DMS79 treated with DMSO at 0.1 percent for 48 hours (cell line): ENCODE results near the gene ATF7.
"Not testable (repeated sequence)": the region's sequence is repeated elsewhere in the genome, so short reads cannot be mapped to it uniquely, and the experiment has no call there.

Experiments
- DNase-seq: peaks from one replicate; lab custom pipeline; 2025; lab: John Stamatoyannopoulos, UW

ATF7 gene

GRCh38 chr12:53626702-53627169 lies 554 bp upstream of the ATF7 start:
- DNase-seq, result no peak

- no peak for DNase-seq
Observed at GRCh38 chr12:53625373-53625945, 723 bp downstream of the ATF7 start.

GRCh38 chr12:53624956-53625355 lies 1.2 kb downstream of the ATF7 start:
- DNase-seq, result no peak

DNA sequence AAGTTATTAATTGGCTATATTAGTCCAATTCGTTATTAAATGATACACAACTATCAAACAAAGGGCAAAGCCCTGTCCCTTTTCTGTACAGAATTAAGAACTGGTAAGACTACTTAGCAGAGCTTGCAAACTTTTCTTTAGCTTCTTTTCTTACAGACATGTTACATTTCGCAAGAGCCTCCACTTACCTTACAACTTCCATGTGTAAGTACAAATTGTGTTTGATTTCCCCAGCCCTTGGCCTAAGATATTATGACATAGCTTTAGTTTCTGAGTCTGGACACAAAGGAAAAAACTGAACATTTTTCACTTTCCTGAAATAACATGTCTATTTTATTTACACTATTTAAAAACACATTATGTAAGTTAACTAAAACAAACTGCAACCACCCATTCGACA lies 1.7 kb downstream of the ATF7 start:
- DNase-seq, result no peak

DNA sequence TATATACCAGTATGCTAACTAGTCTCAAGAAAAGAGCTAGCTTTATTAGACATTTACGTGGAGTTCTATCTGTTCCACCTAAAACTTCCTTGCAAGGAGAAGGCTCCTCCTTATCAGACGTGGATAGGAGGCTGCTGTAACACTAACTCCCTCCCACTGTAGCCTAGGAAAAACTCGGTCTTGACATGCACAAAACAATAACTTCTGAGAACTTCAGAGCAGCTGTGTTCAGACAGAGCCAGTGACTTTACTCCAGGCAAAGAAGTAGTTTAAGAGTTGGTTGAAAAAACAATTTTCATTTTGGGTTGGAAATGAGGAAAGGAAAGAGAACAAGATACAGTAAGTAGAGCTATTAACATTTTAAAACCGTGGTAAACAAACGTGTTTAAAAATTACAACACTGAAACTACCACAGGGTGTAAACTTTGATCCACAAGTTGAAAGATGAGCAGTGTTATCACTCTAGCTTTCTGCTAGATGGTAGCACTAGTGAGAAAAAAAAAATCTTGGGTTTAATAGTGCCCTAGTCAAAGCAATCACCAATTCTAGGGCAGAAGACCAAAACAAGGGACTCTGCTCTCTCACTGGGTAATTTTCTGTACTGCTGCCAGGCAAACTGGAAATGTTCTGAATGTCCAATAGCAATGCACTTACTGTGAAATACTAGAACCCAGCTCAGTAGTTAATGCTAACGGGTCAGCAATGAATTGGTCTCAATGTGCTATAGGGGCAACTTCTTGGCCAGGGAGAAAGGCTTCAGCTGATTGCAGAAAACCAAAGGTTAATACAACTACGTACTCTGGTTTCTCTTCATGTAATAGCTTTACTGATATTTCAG lies 2.4 kb downstream of the ATF7 start:
- DNase-seq, result no peak

GRCh38 chr12:53622724-53623123 lies 3.5 kb downstream of the ATF7 start:
- no peak for DNase-seq

DNA sequence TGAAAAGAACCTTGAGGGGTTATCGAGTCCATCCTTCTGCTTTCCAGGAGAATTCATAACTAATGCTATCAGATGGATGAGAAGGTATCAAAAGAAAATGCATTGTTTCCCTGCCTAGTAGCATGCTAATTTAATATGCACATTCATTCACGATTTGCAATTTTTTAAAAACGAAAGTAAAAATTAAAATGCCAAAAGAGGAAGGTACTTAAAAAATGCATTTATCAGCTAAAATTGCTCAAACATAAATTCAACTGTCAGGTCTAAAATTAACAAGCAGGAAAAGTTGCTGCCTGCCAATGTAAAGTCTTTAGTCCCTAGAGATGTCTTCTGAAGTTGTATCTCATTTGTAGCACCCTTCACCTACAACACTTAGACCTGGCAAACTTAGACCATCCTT lies 7.9 kb downstream of the ATF7 start:
- DNase-seq, result no peak

- no peak for DNase-seq
Observed at GRCh38 chr12:53617700-53618099, 8.5 kb downstream of the ATF7 start.

DNA sequence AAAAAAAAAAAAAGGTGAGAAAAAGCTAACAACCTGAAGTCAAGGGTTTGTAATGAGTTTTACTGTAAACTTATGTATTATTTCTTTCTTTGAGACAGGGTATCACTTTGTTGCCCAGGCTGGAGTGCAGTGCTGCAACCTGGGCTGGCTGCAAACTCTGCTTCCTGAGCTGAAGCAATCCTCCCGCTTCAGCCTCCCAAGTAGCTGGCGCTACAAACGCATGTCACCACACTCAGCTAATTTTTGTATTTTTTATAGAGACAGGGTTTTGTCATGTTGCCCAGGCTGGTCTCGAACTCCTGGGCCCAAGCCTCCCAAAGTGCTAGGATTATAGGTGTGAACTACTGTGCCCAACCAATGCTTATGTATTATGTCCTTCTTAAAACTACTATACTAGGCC lies 9.2 kb downstream of the ATF7 start:
- no peak for DNase-seq

- no peak for DNase-seq
Observed at GRCh38 chr12:53613821-53614220, 12.4 kb downstream of the ATF7 start.

DNA sequence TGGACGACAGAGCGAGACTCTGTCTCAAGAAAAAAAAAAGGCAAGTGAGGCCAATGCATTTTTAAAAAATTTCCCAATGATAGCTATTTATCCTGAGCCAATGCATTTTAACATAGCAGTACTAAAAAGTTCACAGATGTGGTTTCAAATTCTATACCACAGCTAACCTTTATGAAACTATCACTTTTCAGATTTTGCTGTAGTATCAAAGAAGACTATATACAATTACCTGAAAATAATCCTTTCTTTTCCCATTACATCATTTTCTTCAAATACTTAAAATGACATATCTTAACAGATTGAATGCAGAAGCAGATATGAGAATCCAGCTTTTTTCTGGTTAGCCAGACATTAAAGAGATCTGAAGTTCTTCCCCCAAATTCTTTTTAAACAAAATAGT lies 13.2 kb downstream of the ATF7 start:
- DNase-seq, result no peak

GRCh38 chr12:53611304-53611703 lies 14.9 kb downstream of the ATF7 start:
- DNase-seq, result no peak

GRCh38 chr12:53606688-53607087 lies 19.5 kb downstream of the ATF7 start:
- DNase-seq, result not testable (repeated sequence)

DNA sequence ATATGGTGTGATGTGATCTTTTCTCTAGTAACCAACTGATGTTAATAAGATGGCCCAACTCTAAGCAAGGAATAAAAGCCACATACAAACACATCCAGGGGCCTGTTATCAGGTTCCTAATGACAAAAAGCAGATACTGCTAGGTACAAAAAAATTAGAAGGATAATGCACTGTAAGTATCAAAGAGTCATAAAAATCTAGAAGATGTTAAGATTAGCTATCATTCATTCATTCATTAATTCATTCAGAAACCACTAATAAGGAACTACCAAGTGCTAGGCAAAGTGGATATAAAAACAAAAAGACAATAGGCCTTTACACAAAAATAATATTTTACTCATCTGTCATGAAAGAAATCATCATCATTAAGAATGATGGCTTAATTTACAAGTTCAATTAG lies 21.6 kb downstream of the ATF7 start:
- DNase-seq, result no peak

DNA sequence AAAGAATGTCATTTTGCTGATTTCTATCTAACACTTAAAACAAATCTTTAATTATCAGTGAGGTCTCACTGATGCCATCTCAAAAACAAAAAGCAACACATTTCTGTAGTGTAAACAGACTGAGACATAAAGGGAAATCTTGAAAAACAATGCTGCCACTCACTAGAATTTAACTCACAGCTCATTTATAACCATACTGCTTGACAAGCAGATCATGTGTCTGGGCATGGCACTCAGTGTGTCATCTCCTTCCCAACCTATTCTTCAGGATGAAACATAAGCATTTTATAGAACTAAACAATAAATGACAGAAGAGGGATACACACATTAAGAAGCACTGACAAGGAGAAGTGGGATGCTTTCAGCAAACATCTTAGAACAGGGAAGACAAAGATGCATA lies 22.4 kb downstream of the ATF7 start:
- no peak for DNase-seq

GRCh38 chr12:53603196-53603595 lies 23.0 kb downstream of the ATF7 start:
- no peak for DNase-seq

GRCh38 chr12:53602176-53602864 lies 23.9 kb downstream of the ATF7 start:
- DNase-seq, result no peak

- DNase-seq, result no peak
Observed at GRCh38 chr12:53601296-53601847, 24.8 kb downstream of the ATF7 start.

- no peak for DNase-seq
Observed at GRCh38 chr12:53600490-53601295, 25.5 kb downstream of the ATF7 start.

GRCh38 chr12:53599579-53599978 lies 26.6 kb downstream of the ATF7 start:
- DNase-seq, result no peak

DNA sequence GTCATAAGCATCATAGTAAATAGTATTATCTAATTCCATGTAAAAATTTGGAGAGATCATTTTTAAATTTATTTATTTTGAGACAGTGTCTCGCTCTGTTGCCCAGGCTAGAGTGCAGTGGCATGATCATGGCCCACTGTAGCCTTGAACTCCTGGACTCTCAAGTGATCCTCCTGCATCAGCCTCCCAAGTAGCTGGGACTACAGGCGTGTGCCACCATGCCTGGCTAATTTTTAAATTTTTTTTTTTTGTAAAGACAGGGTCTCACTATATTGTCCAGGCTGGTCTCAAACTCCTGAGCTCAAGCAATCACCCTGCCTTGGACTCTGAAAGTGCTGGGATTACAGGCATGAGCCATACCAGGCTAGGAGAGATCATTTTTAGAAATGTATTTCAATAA lies 27.2 kb downstream of the ATF7 start:
- not testable (repeated sequence) for DNase-seq

DNA sequence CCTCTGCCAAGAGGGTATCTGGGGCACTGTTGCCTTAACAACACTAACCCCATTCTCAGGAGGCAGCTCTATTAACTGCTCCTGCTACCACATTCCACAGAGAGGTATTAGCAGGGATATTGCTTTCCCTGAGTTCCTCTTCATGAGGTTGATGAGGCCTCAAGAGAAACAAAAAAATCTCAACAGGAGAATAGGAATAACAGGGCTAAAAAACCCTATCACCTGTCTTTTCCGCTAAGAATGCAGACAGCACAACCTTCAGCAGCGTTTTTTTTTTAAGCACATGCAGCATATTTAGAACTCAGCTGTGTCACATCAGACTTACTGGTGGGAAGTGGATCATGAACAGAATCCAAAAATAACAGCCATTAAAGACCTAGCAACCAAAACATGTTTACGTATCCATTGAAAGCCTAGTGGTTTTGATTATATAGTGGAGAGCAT lies 29.2 kb downstream of the ATF7 start:
- no peak for DNase-seq
